Activated T-cell treated with anti-CD3 and anti-CD28 coated beads, Interleukin-2, amount 50 U/mL, for 72 hours (primary cell): ENCODE results near the gene ICA1. TPM values are rescaled to one million over a fixed set of nuclear protein-coding genes. Genes with fewer than 3 reads are reported as not detected.
"Not testable (repeated sequence)": the region's sequence is repeated elsewhere in the genome, so short reads cannot be mapped to it uniquely, and the experiment has no call there.

Experiments used
- ATAC-seq, 2 donors: fragments of 150-1000 bp; cut with Tn5 transposase; replicated peaks in 1 of 2; 2 replicates each; pipeline ENCODE4 v1.10.0; 2021; ENCODE audit warnings: moderate library complexity in 2 of 2, mild to moderate bottlenecking in 1 of 2
- DNase-seq, 2 donors: peaks; one replicate each; pipeline ENCODE4 v3.0.0; 2021 to 2022; ENCODE audit warnings: mixed read lengths in 1 of 2
- H3K27ac Mint-ChIP-seq: one replicate; pipeline ENCODE4 v1.8.0; 2022; ENCODE audit warnings: mild to moderate bottlenecking, moderate library complexity, mixed read lengths
- H3K27me3 Mint-ChIP-seq: one replicate; pipeline ENCODE4 v1.8.0; 2022; ENCODE audit warnings: low read depth, mixed read lengths
- H3K36me3 Mint-ChIP-seq, 2 donors: one replicate each; pipeline ENCODE4 v1.8.0; 2022; ENCODE audit warnings: mixed read lengths in 2 of 2, mild to moderate bottlenecking in 1 of 2; ENCODE audit not compliant: insufficient read depth in 2 of 2
- H3K4me1 Mint-ChIP-seq: one replicate; pipeline ENCODE4 v1.8.0; 2022; ENCODE audit warnings: low read depth, mixed read lengths
- H3K4me3 Mint-ChIP-seq, 2 donors: one replicate each; pipeline ENCODE4 v1.8.0; 2022; ENCODE audit warnings: mild to moderate bottlenecking in 2 of 2, mixed read lengths in 2 of 2, moderate library complexity in 2 of 2
- H3K9me3 Mint-ChIP-seq, 2 donors: one replicate each; pipeline ENCODE4 v1.8.0; 2022; ENCODE audit warnings: mixed read lengths in 2 of 2
- total RNA-seq, 2 donors: library from RNA; stranded (reverse); gene quantifications; one replicate each; pipeline ENCODE4 v1.2.3, GENCODE V29; 2022

Gene ICA1
- total RNA-seq, 2 donors from 2014 or later = 2.7 to 4.6 TPM

GRCh38 chr7:8115547-8116402 is 146.2 kb downstream of the ICA1 start:
- Mint-ChIP-seq H3K36me3 (peaks cover 3 to 5% of the 10 kb centered on the region in 2 donors), H3K4me3 (no peak overlapping the region), H3K27ac (no peak overlapping the region), H3K9me3 (peaks cover 3% of the 10 kb centered on the region in 2 donors), H3K27me3 (no peaks in the 10 kb centered on the region), H3K4me1 (peaks cover 56% of the 10 kb centered on the region)
- DNase-seq = no peak
- peak; percentile 49 for ATAC-seq

- no peaks in the 10 kb centered on the region for H3K27me3 Mint-ChIP-seq
- DNase-seq (peak in 1 of 2 donors; percentile 17), ATAC-seq (peak; percentile 37 to 63)
- H3K4me1 Mint-ChIP-seq = peaks cover 50% of the 10 kb centered on the region
- no peak overlapping the region for H3K27ac Mint-ChIP-seq
- H3K36me3 Mint-ChIP-seq = peaks cover 3 to 5% of the 10 kb centered on the region in 2 donors
- peak overlapping the region; percentile 25 to 42 for H3K4me3 Mint-ChIP-seq
- H3K9me3 Mint-ChIP-seq = peaks cover 3% of the 10 kb centered on the region in 2 donors
These were observed 147.8 kb downstream of the ICA1 start for GRCh38 chr7:8114175-8114574.

DNA sequence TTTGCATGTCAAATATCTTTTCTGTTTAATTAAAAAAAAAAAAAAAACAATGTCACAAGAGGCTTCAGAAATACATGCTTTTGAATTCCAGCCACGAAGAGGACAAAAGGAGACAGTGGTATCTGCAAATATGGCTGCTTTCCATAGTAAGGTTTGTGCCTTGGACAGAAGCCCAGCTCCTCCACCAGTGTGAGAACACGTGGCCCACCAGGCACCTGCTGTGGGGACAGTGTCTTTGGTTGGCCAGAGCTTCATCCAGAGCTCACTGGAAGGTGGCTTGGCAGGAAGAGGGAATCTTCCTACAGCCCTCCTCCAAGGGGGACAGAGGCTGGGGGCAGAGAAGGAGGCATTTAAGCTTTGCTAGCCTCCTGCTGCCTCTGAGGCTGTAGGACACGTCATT is 148.8 kb downstream of the ICA1 start:
- Mint-ChIP-seq H3K27me3 (no peaks in the 10 kb centered on the region), H3K9me3 (peaks cover 3% of the 10 kb centered on the region in 2 donors), H3K27ac (no peak overlapping the region), H3K4me3 (no peak overlapping the region), H3K4me1 (peaks cover 50% of the 10 kb centered on the region), H3K36me3 (peaks cover 3 to 5% of the 10 kb centered on the region in 2 donors)
- no peak for ATAC-seq
- DNase-seq = no peak

DNA sequence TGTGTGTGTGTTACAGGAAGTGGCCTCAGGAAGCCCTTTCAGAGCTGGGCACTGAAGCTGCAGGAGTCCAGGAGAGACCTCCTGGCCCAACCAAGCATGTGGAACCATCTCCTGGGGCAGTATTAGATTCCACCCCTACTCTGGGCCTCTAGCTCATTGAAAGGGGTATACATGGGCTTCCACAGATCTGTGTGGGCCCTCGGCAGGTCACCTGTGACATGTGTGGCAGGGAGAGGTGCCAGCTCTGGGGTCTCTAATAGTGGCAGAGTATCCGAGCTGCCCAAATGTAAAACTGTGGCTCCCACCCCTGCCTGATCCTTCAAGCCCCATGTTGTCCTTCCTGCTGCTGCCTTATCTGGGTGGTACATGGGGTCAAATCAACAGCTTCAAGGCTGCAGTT is 149.3 kb downstream of the ICA1 start:
- Mint-ChIP-seq H3K9me3 (peaks cover 3% of the 10 kb centered on the region in 2 donors), H3K36me3 (peaks cover 3 to 5% of the 10 kb centered on the region in 2 donors), H3K27ac (no peak overlapping the region), H3K4me3 (no peak overlapping the region), H3K27me3 (no peaks in the 10 kb centered on the region), H3K4me1 (peaks cover 45% of the 10 kb centered on the region)
- DNase-seq (no peak), ATAC-seq (no peak)

- Mint-ChIP-seq H3K27me3 (no peaks in the 10 kb centered on the region), H3K9me3 (peaks cover 0 to 3% of the 10 kb centered on the region in 2 donors), H3K36me3 (peaks cover 0 to 5% of the 10 kb centered on the region in 2 donors), H3K4me1 (peaks cover 39% of the 10 kb centered on the region), H3K27ac (no peak overlapping the region), H3K4me3 (no peak overlapping the region)
- DNase-seq = no peak
- no peak for ATAC-seq
These were observed 150.5 kb downstream of the ICA1 start for GRCh38 chr7:8111282-8111960.

- H3K9me3 Mint-ChIP-seq = no peaks in the 10 kb centered on the region
- H3K36me3 Mint-ChIP-seq = peaks cover 1 to 2% of the 10 kb centered on the region in 2 donors
- no peak for ATAC-seq
- no peak overlapping the region for H3K4me3 Mint-ChIP-seq
- H3K4me1 Mint-ChIP-seq = peaks cover 39% of the 10 kb centered on the region
- H3K27me3 Mint-ChIP-seq = no peaks in the 10 kb centered on the region
- no peak for DNase-seq
- H3K27ac Mint-ChIP-seq = no peak overlapping the region
These were observed 152.6 kb downstream of the ICA1 start for GRCh38 chr7:8109196-8110022.

GRCh38 chr7:8105449-8106095 is 156.4 kb downstream of the ICA1 start:
- DNase-seq = no peak
- no peaks in the 10 kb centered on the region for H3K27me3 Mint-ChIP-seq

GRCh38 chr7:8103282-8103681 is 158.7 kb downstream of the ICA1 start:
- Mint-ChIP-seq H3K9me3 (peaks cover 15 to 16% of the 10 kb centered on the region in 2 donors), H3K27ac (no peak overlapping the region), H3K4me3 (no peak overlapping the region), H3K27me3 (no peaks in the 10 kb centered on the region), H3K36me3 (peaks cover 4 to 8% of the 10 kb centered on the region in 2 donors), H3K4me1 (peaks cover 27% of the 10 kb centered on the region)
- no peak for ATAC-seq
- no peak for DNase-seq

More at GRCh38 chr7:8105449-8106095, 156.4 kb downstream of the ICA1 start:
- Mint-ChIP-seq H3K9me3 (peaks cover 5 to 9% of the 10 kb centered on the region in 2 donors), H3K36me3 (peaks cover 1 to 8% of the 10 kb centered on the region in 2 donors), H3K4me3 (peak overlapping the region in 1 of 2 donors; percentile 66), H3K4me1 (peaks cover 27% of the 10 kb centered on the region), H3K27ac (peak overlapping the region; percentile 75)
- peak; percentile 77 to 83 for ATAC-seq

DNA sequence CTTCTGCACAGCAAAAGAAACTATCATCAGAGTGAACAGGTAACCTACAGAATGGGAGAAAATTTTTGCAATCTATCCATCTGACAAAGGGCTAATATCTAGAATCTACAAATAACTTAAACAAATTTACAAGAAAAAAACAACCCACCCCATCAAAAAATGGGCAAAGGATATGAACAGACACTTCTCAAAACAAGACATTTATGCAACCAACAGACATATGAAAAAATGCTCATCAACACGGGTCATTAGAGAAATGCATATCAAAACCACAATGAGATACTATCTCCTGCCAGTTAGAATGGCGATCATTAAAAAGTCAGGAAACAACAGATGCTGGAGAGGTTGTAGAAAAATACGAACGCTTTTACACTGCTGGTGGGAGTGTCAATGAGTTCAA is 160.7 kb downstream of the ICA1 start:
- peaks cover 19% of the 10 kb centered on the region for H3K4me1 Mint-ChIP-seq
- H3K27ac Mint-ChIP-seq, ATAC-seq, H3K4me3 Mint-ChIP-seq, H3K27me3 Mint-ChIP-seq, DNase-seq: not testable (repeated sequence)
- H3K36me3 Mint-ChIP-seq = peaks cover 8 to 11% of the 10 kb centered on the region in 2 donors
- H3K9me3 Mint-ChIP-seq = peaks cover 17 to 19% of the 10 kb centered on the region in 2 donors

DNA sequence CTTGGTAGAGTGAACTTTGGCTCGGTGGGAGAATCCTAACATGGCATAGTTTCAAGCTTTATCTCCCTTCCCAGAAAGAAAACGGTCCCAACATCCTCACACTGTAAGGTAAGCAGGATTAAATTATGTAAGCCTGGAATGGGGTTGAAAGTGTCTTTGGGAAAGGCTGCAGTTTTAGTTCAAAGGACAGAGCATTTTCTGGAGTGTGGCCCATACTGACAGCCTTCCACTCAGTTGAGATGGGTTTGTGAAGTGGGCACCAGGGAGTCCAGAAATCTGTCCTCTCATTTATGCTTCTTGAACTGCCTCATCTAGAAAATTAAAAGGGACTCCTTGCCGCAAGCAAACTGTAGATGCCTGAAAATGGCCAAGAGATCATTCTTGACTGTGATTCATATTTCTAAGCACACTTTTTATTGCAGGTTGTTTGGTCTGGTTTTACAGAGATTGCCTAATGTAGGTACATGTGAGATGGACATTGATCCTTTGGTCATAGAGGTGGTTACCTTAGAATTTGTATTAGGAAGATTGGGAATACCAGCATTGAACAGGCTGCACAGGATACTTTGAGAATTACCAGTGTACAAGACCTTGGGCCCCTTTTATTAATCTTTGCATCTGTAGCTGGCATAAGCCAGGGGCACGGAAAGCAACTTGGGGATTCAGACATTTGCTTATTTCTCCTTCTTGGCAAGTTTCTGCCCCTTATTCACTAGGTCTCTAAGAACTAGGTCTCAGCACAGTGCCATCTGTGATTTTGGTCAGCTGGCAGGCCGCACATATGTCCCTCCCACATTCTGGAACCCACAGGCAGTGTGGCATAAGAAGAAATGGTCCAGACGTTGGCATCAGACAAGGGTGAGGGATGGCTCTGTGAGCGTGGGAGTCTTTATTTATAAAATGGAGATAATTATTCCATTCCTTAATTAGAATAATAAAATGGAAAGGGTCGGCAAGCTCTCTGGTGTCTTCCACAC is 167.5 kb downstream of the ICA1 start:
- no peaks in the 10 kb centered on the region for H3K27me3 Mint-ChIP-seq
- H3K4me1 Mint-ChIP-seq = peaks cover 6% of the 10 kb centered on the region
- peaks cover 8 to 11% of the 10 kb centered on the region in 2 donors for H3K9me3 Mint-ChIP-seq
- ATAC-seq (no peak), DNase-seq (no peak)
- peaks cover 3 to 6% of the 10 kb centered on the region in 2 donors for H3K36me3 Mint-ChIP-seq
- no peak overlapping the region for H3K27ac Mint-ChIP-seq
- H3K4me3 Mint-ChIP-seq = no peak overlapping the region

GRCh38 chr7:8092140-8092539 is 169.8 kb downstream of the ICA1 start:
- H3K27me3 Mint-ChIP-seq = no peaks in the 10 kb centered on the region
- H3K4me3 Mint-ChIP-seq = no peak overlapping the region
- no peak for ATAC-seq
- H3K27ac Mint-ChIP-seq = no peak overlapping the region
- H3K4me1 Mint-ChIP-seq = peaks cover 11% of the 10 kb centered on the region
- no peaks in the 10 kb centered on the region for H3K9me3 Mint-ChIP-seq
- no peak for DNase-seq
- peaks cover under 1 to 3% of the 10 kb centered on the region in 2 donors for H3K36me3 Mint-ChIP-seq
